ENCODE data around the gene C12orf60.

The C12orf60 gene

DNA sequence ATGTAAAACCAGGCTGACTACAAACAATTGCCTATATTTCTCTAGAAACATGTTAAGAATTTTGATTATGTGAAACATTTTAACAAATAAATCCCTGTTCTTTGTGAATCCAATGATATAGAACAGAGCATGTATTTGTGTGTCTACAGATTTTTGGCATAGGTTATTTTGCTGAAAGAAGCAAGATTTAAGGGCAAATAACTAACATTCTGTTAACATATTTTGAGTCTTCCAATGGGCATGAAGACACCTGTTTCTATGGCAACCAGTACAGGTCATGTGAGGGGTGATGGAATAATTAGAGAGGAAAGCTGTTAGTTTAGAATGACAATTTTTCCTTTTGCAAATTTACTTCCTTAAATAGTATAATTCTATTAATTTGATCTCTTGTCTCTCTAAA lies 31.0 kb downstream of the C12orf60 start:
- no peak for DNase-seq (ENCODE audit: low read depth in 2 of 2)

DNA sequence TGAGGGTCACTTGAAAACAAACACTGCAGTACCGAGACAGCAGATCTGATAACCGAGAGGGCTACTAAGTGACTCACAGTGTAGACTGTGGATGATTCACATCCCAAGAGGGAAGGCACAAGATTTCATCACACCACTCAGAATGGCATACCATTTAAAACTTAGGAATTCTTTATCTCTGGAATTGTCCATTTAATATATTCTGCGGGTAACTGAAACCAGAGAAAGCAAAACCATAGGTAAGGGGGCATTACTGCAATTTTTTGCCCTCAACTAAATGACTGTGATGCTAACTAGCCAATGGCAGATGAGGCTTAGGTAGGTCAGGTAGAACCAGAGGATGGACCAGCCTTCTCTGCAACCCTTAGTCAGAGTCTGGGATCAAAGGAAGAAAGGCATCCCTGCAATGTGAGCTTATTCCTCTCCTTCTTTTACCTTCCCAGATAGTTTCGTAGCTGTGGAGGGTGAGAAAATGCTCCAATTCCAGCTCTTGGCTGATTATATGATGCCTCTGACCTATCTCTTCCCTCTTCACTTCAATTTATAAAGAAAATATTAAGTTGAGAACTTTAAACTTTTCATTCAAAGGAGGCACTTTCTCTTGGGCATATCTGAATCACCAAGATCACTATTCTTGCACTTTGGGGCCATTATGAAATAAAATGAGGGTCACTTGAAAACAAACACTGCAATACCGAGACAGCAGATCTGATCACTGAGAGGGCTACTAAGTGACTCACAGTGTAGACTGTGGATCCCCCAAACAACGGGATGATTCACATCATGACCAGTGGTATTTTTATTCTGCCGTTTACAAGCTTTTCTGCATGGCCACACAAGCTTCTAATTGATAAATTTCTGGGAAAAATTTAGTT lies 33.1 kb downstream of the C12orf60 start:
- DNase-seq (ENCODE audit: low read depth in 2 of 2): no peak

DNA sequence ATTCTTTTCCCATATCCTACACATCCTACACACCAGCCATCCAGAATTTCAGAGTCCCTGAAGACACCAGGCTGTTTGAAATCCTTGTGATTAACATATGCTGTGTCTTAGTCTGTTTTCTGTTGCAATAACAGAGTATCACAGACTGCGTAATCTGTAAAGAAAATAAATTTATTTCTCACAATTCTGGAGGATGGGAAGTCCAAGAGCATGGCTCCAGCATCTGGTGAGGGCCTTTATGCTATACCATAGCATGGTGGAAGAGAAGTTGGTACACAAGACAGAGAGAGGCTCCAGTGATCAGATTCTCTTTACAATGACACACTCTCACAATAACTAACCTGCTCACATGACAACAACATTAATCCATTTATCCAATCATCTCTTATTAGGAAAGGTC lies 35.8 kb downstream of the C12orf60 start:
- no peak for DNase-seq (ENCODE audit: low read depth in 2 of 2)

DNA sequence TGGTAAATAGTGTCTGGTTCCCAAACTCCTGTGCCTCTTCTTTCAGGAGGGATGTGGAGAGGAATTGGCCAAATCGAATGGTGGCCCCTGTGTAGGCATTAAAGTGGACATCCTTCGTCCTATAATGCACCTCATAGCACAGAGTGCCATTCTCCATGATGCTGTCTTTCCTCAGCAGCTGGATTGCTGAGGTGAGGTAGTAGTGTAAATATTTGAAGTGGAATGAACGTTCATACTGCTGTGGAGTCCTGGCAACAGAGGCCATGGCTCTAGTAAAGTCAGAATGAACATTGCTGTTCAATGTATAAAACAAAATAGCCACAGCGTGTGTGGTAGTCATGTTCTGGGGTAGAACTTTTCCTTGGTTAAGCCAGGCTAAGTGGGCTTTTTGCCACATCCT lies 37.1 kb downstream of the C12orf60 start:
- no peak for DNase-seq (ENCODE audit: low read depth in 2 of 2)

DNA sequence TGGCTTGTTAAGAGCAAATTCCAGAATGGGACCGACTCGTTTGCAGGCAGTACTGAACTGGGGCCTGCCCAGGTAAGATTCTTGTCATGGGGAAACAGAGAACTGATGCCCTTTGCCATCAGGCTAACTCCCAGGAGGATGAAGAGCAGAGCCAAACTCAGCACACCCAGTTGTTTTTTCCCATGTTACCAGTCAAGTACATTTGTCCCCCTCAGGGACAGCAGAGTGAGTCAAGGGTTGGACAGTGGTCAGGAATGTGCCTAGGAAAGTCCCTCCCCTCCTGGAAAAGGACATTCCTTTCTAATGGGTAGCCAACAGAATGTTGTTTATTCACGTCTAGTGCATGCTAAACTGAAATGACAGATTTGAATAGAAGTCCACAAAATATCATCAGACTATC lies 38.3 kb downstream of the C12orf60 start:
- DNase-seq (ENCODE audit: low read depth in 2 of 2): no peak

DNA sequence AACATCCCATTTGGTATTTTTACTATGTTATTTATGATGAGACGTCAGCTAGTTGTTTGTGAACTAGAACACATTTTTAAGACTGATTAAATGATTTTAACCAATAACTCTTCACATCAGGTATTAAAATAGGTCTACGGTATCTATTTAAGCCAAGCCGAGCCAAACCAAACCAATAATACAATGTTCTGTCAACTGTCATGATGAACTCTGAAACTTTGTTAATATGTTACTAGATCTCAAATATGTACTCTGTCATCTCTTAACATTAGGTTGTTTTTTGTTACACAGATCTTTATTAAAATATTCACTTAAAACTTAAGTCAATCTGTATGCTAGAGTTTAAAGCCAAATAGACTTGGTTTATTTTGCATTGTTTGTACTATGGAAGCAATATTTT lies 38.8 kb downstream of the C12orf60 start:
- no peak for DNase-seq (ENCODE audit: low read depth in 2 of 2)

DNA sequence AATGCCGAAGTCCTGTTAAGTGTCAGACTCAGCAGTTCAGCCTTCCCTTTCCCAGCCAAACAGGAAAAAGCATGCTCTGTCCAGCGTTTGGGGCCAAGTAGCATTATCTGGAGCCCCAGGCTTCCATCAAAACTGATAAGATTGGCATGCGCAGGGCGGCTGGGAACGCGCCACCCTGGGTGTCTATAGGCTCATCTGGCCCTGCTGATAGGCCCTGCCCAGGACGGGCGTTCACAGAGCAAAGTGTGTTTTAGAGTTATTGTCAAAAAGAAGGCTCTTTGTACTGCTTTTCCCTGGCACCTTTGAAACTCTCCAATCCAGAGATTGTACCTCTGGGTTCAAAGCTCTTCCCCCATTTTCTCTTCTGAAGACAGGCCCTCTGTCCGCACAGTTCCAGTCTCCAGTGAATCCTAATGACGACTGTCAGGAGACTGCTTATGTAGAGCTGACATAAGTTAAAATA lies 40.0 kb downstream of the C12orf60 start, which contains the start of gene ART4:
TSS of gene ART4 (minus strand) at position 102 of the 463 bp plus-strand sequence. CDS start 413 bp downstream, outside the sequence.
- DNase-seq (ENCODE audit: low read depth in 2 of 2): no peak

GRCh38 chr12:14844401-14844800 lies 40.9 kb downstream of the C12orf60 start:
- no peak for DNase-seq (ENCODE audit: low read depth in 2 of 2)

GRCh38 chr12:14845350-14845750 lies 41.9 kb downstream of the C12orf60 start:
- peak in 1 of 2 donors; percentile 13 for DNase-seq (ENCODE audit: low read depth in 2 of 2)

- no peak for DNase-seq (ENCODE audit: low read depth in 2 of 2)
These were observed 42.6 kb downstream of the C12orf60 start for GRCh38 chr12:14846042-14846587.

DNA sequence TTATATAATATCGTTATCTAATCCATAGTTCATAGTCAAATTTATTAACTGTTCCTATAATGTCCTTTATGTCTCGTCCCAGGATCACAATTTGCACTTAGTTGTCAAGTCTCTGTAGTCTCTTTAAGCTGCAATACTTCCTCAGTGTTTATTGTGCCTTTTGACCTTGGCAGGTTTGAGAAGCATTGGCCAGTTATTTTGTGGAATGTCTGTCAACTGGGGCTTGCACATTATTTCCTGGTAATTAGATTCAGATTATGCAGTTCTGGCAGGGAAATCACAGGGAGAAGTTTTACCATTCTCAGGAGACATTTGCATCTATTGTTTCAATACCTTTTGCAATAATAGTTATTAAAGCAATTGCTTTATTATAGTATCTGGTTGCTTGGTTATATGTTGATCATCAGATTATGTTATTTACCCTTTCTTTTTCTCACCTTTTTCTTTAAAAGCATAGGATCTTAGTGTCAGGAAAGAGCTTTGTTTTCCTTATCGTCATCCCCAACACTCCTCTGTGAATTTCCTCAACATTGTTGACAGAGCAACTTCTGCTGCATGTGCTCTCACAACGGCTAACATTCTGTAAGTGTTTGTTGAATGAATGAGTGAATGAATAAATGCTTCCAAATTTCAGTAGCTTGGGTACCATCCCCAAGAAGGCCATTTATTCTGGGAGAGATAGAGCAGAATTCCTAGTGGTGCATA lies 43.6 kb downstream of the C12orf60 start:
- no peak for DNase-seq (ENCODE audit: low read depth in 2 of 2)

GRCh38 chr12:14849661-14850060 lies 46.2 kb downstream of the C12orf60 start:
- no peak for DNase-seq (ENCODE audit: low read depth in 2 of 2)

- no peak for DNase-seq (ENCODE audit: low read depth in 2 of 2)
These were observed 47.6 kb downstream of the C12orf60 start for GRCh38 chr12:14850929-14851663.

DNA sequence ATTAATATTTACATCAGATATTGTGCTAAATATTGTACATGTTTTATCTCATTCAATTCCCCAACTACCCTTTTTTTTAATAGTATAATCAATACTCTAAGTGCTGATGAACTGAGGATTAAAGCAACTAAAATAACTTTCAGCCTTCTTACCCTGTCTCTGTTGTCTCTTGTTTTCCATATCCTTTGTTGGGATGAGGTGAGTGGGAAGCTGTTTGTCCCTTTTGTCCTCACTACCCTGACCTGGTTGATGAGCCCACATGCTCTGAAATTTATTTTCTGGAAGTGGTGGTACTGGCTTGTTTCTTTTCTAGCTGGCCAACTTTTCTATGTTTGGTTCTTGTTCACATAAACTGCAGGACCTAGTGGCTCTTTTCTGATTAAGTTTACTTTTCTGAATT lies 49.4 kb downstream of the C12orf60 start:
- no peak for DNase-seq (ENCODE audit: low read depth in 2 of 2)

DNA sequence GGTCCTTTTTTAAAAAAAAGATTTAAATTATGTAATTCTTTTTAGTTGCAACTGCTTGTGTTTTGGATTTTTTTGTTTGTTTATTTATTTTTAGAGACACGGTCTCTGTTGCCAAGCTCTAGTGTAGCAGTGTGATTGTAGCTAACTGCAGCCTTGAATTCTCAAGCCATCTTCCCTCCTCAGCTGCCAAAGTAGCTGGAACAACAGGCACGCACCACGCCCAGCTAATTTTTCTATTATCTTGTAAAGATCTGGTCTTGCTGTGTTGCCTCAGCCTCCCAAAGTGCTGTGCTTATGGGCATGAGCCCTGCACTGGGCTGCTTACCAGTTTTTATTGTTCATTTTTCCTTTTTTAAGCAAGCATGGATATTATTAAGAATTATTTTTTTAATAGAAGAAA lies 50.5 kb downstream of the C12orf60 start:
- no peak for DNase-seq (ENCODE audit: low read depth in 2 of 2)

DNA sequence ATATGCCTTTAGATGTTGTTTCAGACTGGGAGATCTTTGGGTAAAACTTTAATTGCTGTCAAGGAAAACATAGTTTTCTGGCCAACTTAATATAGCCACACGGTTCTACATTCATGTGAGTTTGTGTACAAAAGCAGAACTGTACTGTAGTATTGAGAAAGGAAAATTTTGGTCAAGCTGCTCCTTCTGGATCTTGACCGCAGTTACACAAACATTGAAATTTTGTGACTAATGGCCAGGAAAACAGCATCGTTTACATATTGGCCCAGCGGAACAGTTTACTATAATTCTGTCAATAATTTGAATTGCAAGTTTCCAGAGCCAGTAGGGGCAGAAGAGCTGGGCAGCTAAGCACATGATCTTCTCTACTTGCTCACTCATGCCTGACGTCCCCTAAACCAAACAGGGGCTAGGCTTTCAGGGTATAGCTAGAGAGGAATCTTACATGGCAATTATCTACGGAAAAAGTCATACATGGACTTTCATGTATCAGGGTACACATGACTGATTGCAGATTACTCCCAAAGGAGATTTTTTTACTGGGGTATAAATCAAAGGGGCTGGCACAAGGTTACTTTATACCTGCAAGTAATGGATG lies 51.2 kb downstream of the C12orf60 start:
- DNase-seq (ENCODE audit: low read depth in 2 of 2): no peak

GRCh38 chr12:14858513-14858912 lies 55.0 kb downstream of the C12orf60 start:
- DNase-seq (ENCODE audit: low read depth in 2 of 2): no peak

DNA sequence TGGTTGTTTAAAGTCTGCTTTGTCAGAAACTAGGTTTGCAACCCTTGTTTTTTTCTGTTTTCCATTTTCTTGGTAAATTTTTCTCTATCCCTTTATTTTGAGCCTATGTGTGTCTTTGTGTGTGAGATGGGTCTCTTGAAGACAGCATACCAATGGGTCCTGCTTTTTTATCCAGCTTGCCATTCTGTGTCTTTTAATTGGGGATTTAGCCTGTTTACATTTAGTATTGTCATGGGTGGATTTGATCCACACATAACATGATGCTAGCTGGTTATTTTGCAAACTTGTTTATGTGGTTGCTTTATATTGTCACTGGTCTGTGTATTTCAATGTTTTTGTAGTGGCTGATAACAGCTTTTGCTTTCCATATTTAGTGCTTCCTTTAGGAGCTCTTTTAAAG lies 57.0 kb downstream of the C12orf60 start:
- no peak for DNase-seq (ENCODE audit: low read depth in 2 of 2)

- DNase-seq (ENCODE audit: low read depth in 2 of 2): no peak
These were observed 65.5 kb downstream of the C12orf60 start for GRCh38 chr12:14868916-14869506.

- DNase-seq (ENCODE audit: low read depth in 2 of 2): no peak
These were observed 67.8 kb downstream of the C12orf60 start for GRCh38 chr12:14871247-14871646.

DNA sequence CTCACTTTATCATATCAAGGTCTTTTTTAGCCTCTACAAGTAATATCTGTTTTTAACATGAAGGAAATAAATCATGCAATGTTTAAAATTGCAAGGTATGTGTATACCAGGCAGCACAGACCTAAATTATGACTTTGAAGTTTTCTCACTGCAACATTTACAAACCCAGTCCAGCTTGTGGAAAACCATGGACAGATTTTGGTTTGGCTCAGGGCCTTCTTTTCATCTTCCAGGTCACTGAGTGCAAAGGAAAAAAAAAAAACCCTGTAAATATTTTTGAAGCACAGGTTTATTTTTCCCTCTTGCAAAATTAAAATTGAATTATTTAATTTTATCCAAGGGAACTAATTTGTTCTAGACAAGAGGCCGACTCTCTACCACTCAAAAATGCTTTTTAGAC lies 68.4 kb downstream of the C12orf60 start:
- no peak for DNase-seq (ENCODE audit: low read depth in 2 of 2)

All from stimulated activated CD4-positive, alpha-beta T cell treated with anti-CD3 and anti-CD28 coated beads, Interleukin-15, amount 100 ng/mL, for 48 hours (primary cell).